Glutamatergic neuron (in vitro differentiated cells): ENCODE results near the gene CACNA1C. TPM values are rescaled to one million over a fixed set of nuclear protein-coding genes. Genes with fewer than 3 reads are reported as not detected.

Source experiments
- DNase-seq: peaks from one replicate; pipeline ENCODE4 v3.0.0; 2022
- H3K27ac Mint-ChIP-seq: one replicate; pipeline ENCODE4 v1.8.0; 2020; ENCODE audit warnings: mild to moderate bottlenecking, mixed read lengths, inconsistent platforms; ENCODE audit not compliant: unreplicated experiment
- H3K27me3 Mint-ChIP-seq: one replicate; pipeline ENCODE4 v1.8.0; 2020; ENCODE audit warnings: mild to moderate bottlenecking, moderate library complexity, mixed read lengths, inconsistent platforms; ENCODE audit not compliant: unreplicated experiment
- H3K36me3 Mint-ChIP-seq: one replicate; pipeline ENCODE4 v1.8.0; 2020; ENCODE audit warnings: mild to moderate bottlenecking, mixed read lengths, inconsistent platforms; ENCODE audit not compliant: unreplicated experiment
- H3K4me1 Mint-ChIP-seq: one replicate; pipeline ENCODE4 v1.8.0; 2020; ENCODE audit warnings: mild to moderate bottlenecking, low read depth, mixed read lengths, inconsistent platforms; ENCODE audit not compliant: unreplicated experiment
- H3K4me3 Mint-ChIP-seq: one replicate; pipeline ENCODE4 v1.8.0; 2020; ENCODE audit warnings: mild to moderate bottlenecking, mixed read lengths, inconsistent platforms; ENCODE audit not compliant: unreplicated experiment
- H3K9me3 Mint-ChIP-seq: one replicate; pipeline ENCODE4 v1.8.0; 2020; ENCODE audit warnings: mild to moderate bottlenecking, moderate library complexity, mixed read lengths, inconsistent platforms; ENCODE audit not compliant: unreplicated experiment
- CTCF ChIP-seq: fragments of 200-600 bp; sonication (generic); IDR thresholded peaks from one replicate; pipeline ENCODE4 v1.5.0; 2021; ENCODE audit not compliant: partially characterized antibody, unreplicated experiment
- total RNA-seq: library from RNA; stranded (reverse); fragmentation: NEBNext Ultra II Directional; extraction: Animal tissue kit (Norgen Biotek cat#: 25700); gene quantifications from one replicate; pipeline ENCODE4 v1.2.1, GENCODE V29; 2021; ENCODE audit not compliant: unreplicated experiment

Gene CACNA1C
- total RNA-seq, 1 donor from 2014 or later = 11.0 TPM

- peaks cover 43% of the 10 kb centered on the region for H3K4me1 Mint-ChIP-seq
- no peak overlapping the region for H3K4me3 Mint-ChIP-seq
- no peak for TF ChIP-seq CTCF
- H3K27me3 Mint-ChIP-seq = peaks cover 10% of the 10 kb centered on the region
- DNase-seq = no peak
- peaks cover 15% of the 10 kb centered on the region for H3K9me3 Mint-ChIP-seq
- H3K27ac Mint-ChIP-seq = no peak overlapping the region
- H3K36me3 Mint-ChIP-seq = peaks cover 5% of the 10 kb centered on the region
Observed at GRCh38 chr12:2286461-2287131, 233.8 kb downstream of the CACNA1C start.

- H3K4me3 Mint-ChIP-seq = no peak overlapping the region
- peak overlapping the region; percentile 30 for H3K27ac Mint-ChIP-seq
- H3K4me1 Mint-ChIP-seq = peaks cover 43% of the 10 kb centered on the region
- peaks cover 15% of the 10 kb centered on the region for H3K9me3 Mint-ChIP-seq
- no peaks in the 10 kb centered on the region for H3K36me3 Mint-ChIP-seq
- H3K27me3 Mint-ChIP-seq = peaks cover 10% of the 10 kb centered on the region
- no peak for TF ChIP-seq CTCF
- no peak for DNase-seq
Observed at GRCh38 chr12:2287151-2287550, 234.4 kb downstream of the CACNA1C start.

GRCh38 chr12:2287589-2287988 is 234.8 kb downstream of the CACNA1C start:
- H3K36me3 Mint-ChIP-seq = no peaks in the 10 kb centered on the region
- H3K4me1 Mint-ChIP-seq = peaks cover 43% of the 10 kb centered on the region
- H3K27me3 Mint-ChIP-seq = peaks cover 10% of the 10 kb centered on the region
- H3K27ac Mint-ChIP-seq = no peak overlapping the region
- peaks cover 15% of the 10 kb centered on the region for H3K9me3 Mint-ChIP-seq
- no peak for DNase-seq
- no peak overlapping the region for H3K4me3 Mint-ChIP-seq
- no peak for TF ChIP-seq CTCF

- Mint-ChIP-seq H3K4me1 (peaks cover 43% of the 10 kb centered on the region), H3K9me3 (peaks cover 15% of the 10 kb centered on the region), H3K4me3 (no peak overlapping the region), H3K27me3 (peaks cover 10% of the 10 kb centered on the region), H3K27ac (no peak overlapping the region), H3K36me3 (no peaks in the 10 kb centered on the region)
- TF ChIP-seq CTCF = no peak
- DNase-seq = no peak
Observed at GRCh38 chr12:2288001-2288400, 235.2 kb downstream of the CACNA1C start.

- no peak for TF ChIP-seq CTCF
- Mint-ChIP-seq H3K9me3 (peaks cover 15% of the 10 kb centered on the region), H3K36me3 (no peaks in the 10 kb centered on the region), H3K4me1 (peaks cover 43% of the 10 kb centered on the region), H3K4me3 (no peak overlapping the region), H3K27ac (peak overlapping the region; percentile 21), H3K27me3 (peaks cover 10% of the 10 kb centered on the region)
- DNase-seq = no peak
Observed at GRCh38 chr12:2288471-2288870, 235.7 kb downstream of the CACNA1C start.
